Erythroblast (primary cell): ENCODE measurements around the gene LYPD4.

Experiments
- GATA1 ChIP-seq: IDR thresholded peaks from 2 replicates; pipeline ENCODE4 v1.6.1; 2011; ENCODE audit warnings: low read depth, mild to moderate bottlenecking, control low read depth, low read length, moderate library complexity
- POLR2A ChIP-seq: IDR thresholded peaks from 2 replicates; pipeline ENCODE4 v1.6.1; 2011; ENCODE audit warnings: mild to moderate bottlenecking, low read length

- TF ChIP-seq POLR2A (no peak), GATA1 (no peak)
Observed at GRCh38 chr19:41882568-41883462, 38.3 kb upstream of the LYPD4 start, which contains the start of gene ARHGEF1.
